ENCODE results near the gene TMOD4. TPM values are rescaled to one million over a fixed set of nuclear protein-coding genes. Genes with fewer than 3 reads are reported as not detected.

TMOD4 gene
- total and polyA plus RNA-seq, 2 of the 13 experiments (the other 11 are each of a cell fraction or from before 2014, with no cell fraction given): 0.66 TPM; not detected in 1

GRCh38 chr1:151166505-151166956 is 9.2 kb downstream of the TMOD4 start:
- 0% methylated on average over 14 of the region's 15 CpGs for WGBS (ENCODE audit: low lambda C conversion rate)
- Histone ChIP-seq H3K36me3 (replicated peaks in 1 of 2; ENCODE audit: control insufficient read depth in 1 of 2, insufficient read depth in 2 of 2, low read length in 2 of 2) (peaks cover 7% of the 10 kb centered on the region in 2 experiments; a peak in 4 of 5 replicates), H3K4me3 (replicated peaks in 1 of 3; ENCODE audit: insufficient read depth in 1 of 3, low read depth in 2 of 3, low read length in 3 of 3) (peak overlapping the region; percentile 91 to 94 (median 93)), H3K9me3 (ENCODE audit: low read length) (no peaks in the 10 kb centered on the region), H3K4me2 (ENCODE audit: low read depth, low read length) (peak overlapping the region; percentile 83), H3K27ac (ENCODE audit: extremely low read length, insufficient read depth, low read length) (peak overlapping the region; percentile 66), H3K4me1 (ENCODE audit: insufficient read depth, low read length) (peaks cover 25% of the 10 kb centered on the region), H2AFZ (ENCODE audit: low read length) (peak overlapping the region; percentile 89), H3K9ac (ENCODE audit: insufficient read depth, low read depth, low read length) (peak overlapping the region; percentile 93), H3K27me3 (ENCODE audit: control insufficient read depth in 1 of 2, insufficient read depth in 2 of 2, low read length in 2 of 2) (peaks cover 0 to 5% of the 10 kb centered on the region in 2 experiments; a peak in 2 of 5 replicates), H4K20me1 (ENCODE audit: insufficient read depth, low read length) (no peaks in the 10 kb centered on the region), H3K79me2 (ENCODE audit: insufficient read depth, low read length) (peaks cover 17% of the 10 kb centered on the region)
- DNase-seq (ENCODE audit: low spot score) (peak; percentile 9), ATAC-seq (peak; percentile 10), FAIRE-seq (no peak)
- CTCF ChIA-PET (ENCODE audit: low intra/inter-chr PET ratio, low total read pairs): no interaction called here
- in situ Hi-C loops (cut with HindIII; ENCODE audit: extremely low pct_ligation_motif_present, low pct_unique_long_range_greater_than_20kb) (no loop called here), intact Hi-C loops (cut with micrococcal nuclease; ENCODE audit: unreplicated experiment) (no loop called here)
- BruUV-seq (replicated peaks): no TSS peak
- POLR2A ChIA-PET: interaction anchor here (1.0 to 2.8 kb wide), 6 partner anchors 14 to 67 kb away, joined by 4 to 25 read pairs (median 4); partner anchors contain the start of gene VPS72
- no peak for TF ChIP-seq ZFYVE20 (CRISPR knock-in tag; IDR thresholded peaks at IDR 0.05; ENCODE audit: borderline replicate concordance, low read depth)
- no peak for TF ChIP-seq RBM39 (IDR thresholded peaks at IDR 0.05; ENCODE audit: low read depth, low read length, poor library complexity, severe bottlenecking)
- TF ChIP-seq ZNF101 (CRISPR knock-in tag; IDR thresholded peaks at IDR 0.05; ENCODE audit: borderline replicate concordance, low read depth): no peak
- TF ChIP-seq ZNF572 (CRISPR knock-in tag; IDR thresholded peaks at IDR 0.05): peak; percentile 60; the same call in 1 of the 2 replicates
- 0 out of 2 replicates have a peak, but pooled peaks have one; percentile 7 for TF ChIP-seq HES4 (CRISPR knock-in tag; IDR thresholded peaks at IDR 0.05; ENCODE audit: borderline replicate concordance)
- TF ChIP-seq HNRNPLL (IDR thresholded peaks at IDR 0.05; ENCODE audit: low read depth, low read length, poor library complexity, severe bottlenecking): no peak
- peak; percentile 48; the same call in 1 of the 2 replicates for TF ChIP-seq CHD2 (IDR thresholded peaks at IDR 0.05; ENCODE audit: low read depth, low read length)
- TF ChIP-seq SP2 (CRISPR knock-in tag; IDR thresholded peaks at IDR 0.05): 0 out of 2 replicates have a peak, but pooled peaks have one; percentile 9

Data from HepG2 (cell line).